HepG2 (cell line): ENCODE measurements around the gene SLIT1. TPM values are rescaled to one million over a fixed set of nuclear protein-coding genes. Genes with fewer than 3 reads are reported as not detected.

ENCODE experiments used
- ATAC-seq: fragments of 200-7000 bp; cut with Tn5 transposase; 3 replicates; pipeline ENCODE4 v1.9.1; 2020; ENCODE audit warnings: mild to moderate bottlenecking, moderate library complexity
- BruUV-seq: library from RNA; stranded (reverse); fragments of 400-500 nt; replicated peaks from 2 replicates; lab custom pipeline; 2021; lab: Mats Ljungman, UMichigan
- CTCF ChIA-PET: fragments of 300-600 bp; formaldehyde crosslinking; extraction: SDS; loops from one replicate; lab custom pipeline; 2021; ENCODE audit warnings: low total read pairs, inconsistent platforms, low intra/inter-chr PET ratio; lab: Yijun Ruan, JAX
- POLR2A ChIA-PET: fragments of 350-600 bp; sonication (Branson Sonifier 250); formaldehyde crosslinking; loops from one replicate; lab custom pipeline; 2020; ENCODE audit warnings: antibody characterized with exemption, inconsistent platforms; lab: Yijun Ruan, JAX
- DNase-seq: peaks from one replicate; pipeline ENCODE4 v3.0.0-alpha.2; 2015; ENCODE audit warnings: low spot score
- FAIRE-seq: peaks from 3 replicates; lab custom pipeline; 2011; peaks lifted over from hg19 to GRCh38; lab: Jason Lieb, UNC
- H2AFZ ChIP-seq: one replicate; pipeline ENCODE4 v1.6.1; 2011; ENCODE audit warnings: low read length, inconsistent platforms
- H3K27ac ChIP-seq: fragments of 300-600 bp; 3 replicates; pipeline ENCODE4 v1.8.0; 2011; ENCODE audit warnings: mixed run types, mild to moderate bottlenecking, mixed read lengths, low read length, inconsistent platforms; ENCODE audit not compliant: insufficient read depth; ENCODE audit errors: extremely low read length
- H3K27me3 ChIP-seq, 2 experiments: fragments of 200-600 bp in 1 of 2; 2 replicates in 1 of 2; 3 replicates in 1 of 2; pipeline versions ENCODE4 v1.6.0 to v1.8.0; 2011; ENCODE audit warnings: low read length in 2 of 2, mild to moderate bottlenecking in 2 of 2, moderate library complexity in 2 of 2, inconsistent platforms in 1 of 2; ENCODE audit not compliant: insufficient read depth in 2 of 2, control insufficient read depth in 1 of 2
- H3K36me3 ChIP-seq, 2 experiments: fragments of 200-600 bp in 1 of 2; replicated peaks in 1 of 2; 2 replicates in 1 of 2; 3 replicates in 1 of 2; pipeline versions ENCODE4 v1.5.1 to v1.8.0; 2011; ENCODE audit warnings: low read length in 2 of 2, inconsistent platforms in 1 of 2; ENCODE audit not compliant: insufficient read depth in 2 of 2, control insufficient read depth in 1 of 2
- H3K4me1 ChIP-seq: 2 replicates; pipeline ENCODE4 v1.5.1; 2012; ENCODE audit warnings: low read length, inconsistent platforms; ENCODE audit not compliant: insufficient read depth
- H3K4me2 ChIP-seq: 2 replicates; pipeline ENCODE4 v1.6.0; 2011; ENCODE audit warnings: low read depth, low read length, inconsistent platforms
- H3K4me3 ChIP-seq, 3 experiments: fragments of 200-600 bp in 1 of 3; sonication (generic), shearing (Covaris generic) in 1 of 3; replicated peaks in 1 of 3; 2 replicates each; pipeline ENCODE4 v1.5.1; 2011 to 2016; ENCODE audit warnings: low read length in 3 of 3, inconsistent platforms in 2 of 3, low read depth in 2 of 3, mild to moderate bottlenecking in 2 of 3, control low read depth in 1 of 3, mixed read lengths in 1 of 3; ENCODE audit not compliant: insufficient read depth in 1 of 3
- H3K79me2 ChIP-seq: one replicate; pipeline ENCODE4 v1.6.1; 2011; ENCODE audit warnings: low read length, inconsistent platforms; ENCODE audit not compliant: insufficient read depth
- H3K9ac ChIP-seq: 2 replicates; pipeline ENCODE4 v1.6.0; 2011; ENCODE audit warnings: mild to moderate bottlenecking, low read depth, low read length, inconsistent platforms; ENCODE audit not compliant: insufficient read depth
- H3K9me3 ChIP-seq: 2 replicates; pipeline ENCODE4 v1.5.1; 2012; ENCODE audit warnings: mild to moderate bottlenecking, low read length
- H4K20me1 ChIP-seq: 2 replicates; pipeline ENCODE4 v1.6.0; 2011; ENCODE audit warnings: inconsistent platforms, mild to moderate bottlenecking, low read length, moderate library complexity; ENCODE audit not compliant: insufficient read depth
- AKAP8 ChIP-seq: sonication (generic); formaldehyde crosslinking; IDR thresholded peaks from 2 replicates; pipeline ENCODE4 v1.5.1; 2020; ENCODE audit warnings: mild to moderate bottlenecking, missing genetic modification reagents
- ASH2L ChIP-seq: fragments of 300-600, 200-600 bp; sonication (generic); IDR thresholded peaks from 2 replicates; pipeline ENCODE4 v1.7.0; 2017; ENCODE audit warnings: low read depth, mild to moderate bottlenecking, moderate library complexity, mixed read lengths, low read length; ENCODE audit not compliant: insufficient read length
- ERF ChIP-seq: IDR thresholded peaks from 2 replicates; pipeline ENCODE4 v1.6.1; 2018; ENCODE audit warnings: missing biosample characterization, missing genetic modification reagents
- GFI1 ChIP-seq: sonication (generic); formaldehyde crosslinking; IDR thresholded peaks from 2 replicates; pipeline ENCODE4 v1.5.0; 2020; ENCODE audit warnings: missing genetic modification reagents, mild to moderate bottlenecking, borderline replicate concordance
- PAWR ChIP-seq: sonication (generic); formaldehyde crosslinking; IDR thresholded peaks from 2 replicates; pipeline ENCODE4 v1.4.0; 2020; ENCODE audit warnings: missing genetic modification reagents, mild to moderate bottlenecking, borderline replicate concordance
- RFXANK ChIP-seq: IDR thresholded peaks from 2 replicates; pipeline ENCODE4 v1.6.1; 2016
- SRF ChIP-seq: IDR thresholded peaks from 2 replicates; pipeline ENCODE4 v1.6.1; 2011; ENCODE audit warnings: mild to moderate bottlenecking, low read depth, low read length, moderate library complexity
- ZNF672 ChIP-seq: sonication (generic); formaldehyde crosslinking; IDR thresholded peaks from 2 replicates; pipeline ENCODE4 v1.8.1; 2022; ENCODE audit warnings: missing genetic modification reagents
- WGBS: methylation state at CpG from one replicate; pipeline ENCODE4 v1.1.6; 2017; ENCODE audit warnings: low lambda C conversion rate; 5-methylcytosine and 5-hydroxymethylcytosine counted together
- in situ Hi-C: cut with HindIII; loops from 2 replicates; pipeline ENCODE4 v1.10.0; 2017; ENCODE audit warnings: low pct_unique_long_range_greater_than_20kb; ENCODE audit not compliant: extremely low pct_ligation_motif_present
- intact Hi-C: fragments of 100-400 bp; cut with micrococcal nuclease; formaldehyde crosslinking; loops from one replicate; pipeline ENCODE4 v1.10.0; 2022; ENCODE audit not compliant: unreplicated experiment
- polyA plus RNA-seq, 8 experiments: library from polyadenylated mRNA; depleted of rRNA in 3 of 8; stranded (reverse) in 7 of 8; unstranded in 1 of 8; fragments of >200 nt; fragmentation: Illumina TruSeq in 4 of 8; extraction: Trizol in 4 of 8; gene quantifications; 2 replicates each; pipeline versions ENCODE4 v1.2.1 to v1.2.3, GENCODE V29; 2011 to 2016; ENCODE audit warnings: low read depth in 4 of 8, missing spikeins in 1 of 8, mixed read lengths in 1 of 8; ENCODE audit not compliant: insufficient read depth in 1 of 8
- total RNA-seq, 5 experiments: library from RNA; depleted of rRNA; stranded (reverse); fragments of >200 nt; fragmentation: Illumina TruSeq; extraction: Trizol; gene quantifications; 2 replicates each; pipeline ENCODE4 v1.2.3, GENCODE V29; 2016; ENCODE audit warnings: low read depth in 1 of 5
- TF ChIP-seq, protein P1 (sequence below): sonication (generic); formaldehyde crosslinking; IDR thresholded peaks from 2 replicates; pipeline ENCODE4 v1.8.0; 2022; ENCODE audit warnings: missing genetic modification reagents, mild to moderate bottlenecking, inconsistent platforms, borderline replicate concordance
- TF ChIP-seq, protein P2 (sequence below): IDR thresholded peaks from 2 replicates; pipeline ENCODE4 v1.6.1; 2012; ENCODE audit warnings: low read length, improper control_type of control experiment
- TF ChIP-seq, protein P3 (sequence below): IDR thresholded peaks from 2 replicates; pipeline ENCODE4 v1.6.1; 2016; ENCODE audit warnings: mild to moderate bottlenecking, missing biosample characterization, missing genetic modification reagents

SLIT1 gene
- total and polyA plus RNA-seq, 2 of the 13 experiments (the other 11 are each of a cell fraction or from before 2014, with no cell fraction given) = 0.09 to 0.33 TPM

DNA sequence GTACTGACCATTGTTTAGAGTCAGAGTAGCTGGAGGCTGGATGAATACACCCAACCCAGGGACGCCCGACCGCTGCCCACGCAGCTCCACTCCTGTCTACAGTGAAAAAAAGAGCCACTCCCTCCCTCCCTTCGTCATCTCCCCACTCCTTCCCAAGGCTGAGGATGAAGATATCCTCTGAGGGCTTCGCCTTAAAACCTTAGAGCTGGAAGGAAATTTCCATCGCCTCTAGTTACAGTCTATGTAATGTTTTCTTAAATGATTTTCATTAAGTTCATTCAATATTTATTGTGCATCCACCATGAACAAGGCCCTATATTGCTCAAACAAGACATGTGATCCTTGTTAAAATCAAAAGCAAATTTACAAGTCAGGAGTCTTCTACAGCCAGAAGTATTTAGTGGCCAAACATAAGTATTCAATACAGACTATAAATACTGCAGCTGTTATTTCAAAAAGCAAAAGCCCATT is 11.3 kb upstream of the SLIT1 start:
- 0 out of 2 replicates have a peak, but pooled peaks have one; percentile 5 for TF ChIP-seq GFI1 (CRISPR knock-in tag)
- no peak for TF ChIP-seq RFXANK
- Histone ChIP-seq H3K4me1 (peaks cover 7% of the 10 kb centered on the region), H3K4me3 (no peak overlapping the region), H3K27ac (no peak overlapping the region), H3K27me3 (peaks cover 2 to 31% of the 10 kb centered on the region in 2 experiments), H3K9me3 (no peaks in the 10 kb centered on the region), H3K79me2 (no peaks in the 10 kb centered on the region), H3K9ac (no peak overlapping the region), H2AFZ (no peak overlapping the region), H3K36me3 (no peaks in the 10 kb centered on the region), H4K20me1 (no peaks in the 10 kb centered on the region), H3K4me2 (no peak overlapping the region)
- CTCF ChIA-PET = interaction anchor here (1.2 to 2.6 kb wide), 3 partner anchors 17 to 124 kb away, joined by 3 to 19 read pairs (median 8); no protein-coding TSS in a partner anchor
- POLR2A ChIA-PET = interaction anchor here (1.1 kb wide), 1 partner anchor 40 kb away, joined by 3 read pairs; no protein-coding TSS in a partner anchor
- ATAC-seq (no peak), FAIRE-seq (no peak), DNase-seq (no peak)
- 69% methylated on average over 7 of the region's 7 CpGs for WGBS
- intact Hi-C loops = loop anchor here (5.0 kb wide), 1 partner anchor 115 kb away; no protein-coding TSS in a partner anchor
- in situ Hi-C loops = no loop called here
- BruUV-seq = no TSS peak

DNA sequence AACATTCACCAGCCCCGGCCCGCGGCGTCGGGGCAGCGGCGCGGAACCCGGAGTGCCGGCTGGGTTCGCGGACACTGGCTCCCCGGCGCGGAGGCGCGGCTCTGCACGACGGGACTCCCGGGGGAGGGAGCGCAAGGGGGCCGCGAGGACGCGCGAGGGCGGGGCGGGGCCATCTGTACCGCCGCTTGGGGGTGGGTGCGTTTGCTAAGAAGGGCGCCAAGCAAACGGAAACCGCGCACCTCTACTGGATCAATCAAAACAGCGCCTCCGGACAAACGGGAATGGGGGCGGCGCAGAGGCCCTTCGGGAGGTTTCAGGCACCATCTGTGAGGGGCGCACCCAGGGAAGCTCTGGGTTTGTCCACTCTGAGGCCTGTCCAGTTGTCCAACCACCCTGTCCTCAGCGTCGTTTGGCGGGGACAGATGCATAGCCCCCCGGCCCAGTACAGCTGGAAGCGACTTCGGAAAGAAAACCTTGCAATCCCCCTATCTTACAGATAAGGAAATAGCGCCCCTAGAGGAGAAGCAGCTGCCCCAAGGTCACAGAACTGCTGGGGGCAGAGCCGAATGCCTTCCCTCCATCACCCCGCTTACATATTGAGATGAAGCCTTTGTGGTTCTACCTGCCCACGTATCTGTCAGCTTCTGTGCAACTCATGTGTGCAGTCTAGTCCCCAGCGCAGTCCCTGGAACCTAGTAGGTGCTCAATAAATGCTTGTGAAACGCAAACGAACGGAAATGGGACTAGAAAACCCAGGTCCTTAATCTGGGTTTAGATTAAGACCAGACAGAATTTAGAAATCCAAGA is 10.7 kb upstream of the SLIT1 start:
- FAIRE-seq = no peak
- no peak overlapping the region for H3K27ac ChIP-seq
- H3K4me3 ChIP-seq = peak overlapping the region; percentile 50 to 72 (median 65)
- TF ChIP-seq AKAP8 (CRISPR knock-in tag) (no peak), ZNF672 (no peak), ASH2L (no peak), SRF (no peak), ERF (CRISPR knock-in tag) (0 out of 2 replicates have a peak, but pooled peaks have one; percentile 30), PAWR (CRISPR knock-in tag) (no peak)
- TF ChIP-seq, protein P1, sequence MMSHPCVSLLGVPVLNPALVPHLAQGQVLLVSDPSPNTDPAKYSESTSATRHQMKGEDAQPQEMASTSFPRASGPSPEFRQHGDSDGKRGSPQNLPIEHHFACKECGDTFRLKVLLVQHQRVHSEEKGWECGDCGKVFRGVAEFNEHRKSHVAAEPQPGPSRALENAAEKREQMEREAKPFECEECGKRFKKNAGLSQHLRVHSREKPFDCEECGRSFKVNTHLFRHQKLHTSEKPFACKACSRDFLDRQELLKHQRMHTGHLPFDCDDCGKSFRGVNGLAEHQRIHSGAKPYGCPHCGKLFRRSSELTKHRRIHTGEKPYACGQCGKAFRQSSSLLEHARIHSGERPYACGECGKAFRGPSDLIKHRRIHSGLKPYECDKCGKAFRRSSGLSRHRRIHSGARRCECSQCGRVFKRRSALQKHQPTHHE (CRISPR knock-in tag) = no peak
- TF ChIP-seq, protein P2, sequence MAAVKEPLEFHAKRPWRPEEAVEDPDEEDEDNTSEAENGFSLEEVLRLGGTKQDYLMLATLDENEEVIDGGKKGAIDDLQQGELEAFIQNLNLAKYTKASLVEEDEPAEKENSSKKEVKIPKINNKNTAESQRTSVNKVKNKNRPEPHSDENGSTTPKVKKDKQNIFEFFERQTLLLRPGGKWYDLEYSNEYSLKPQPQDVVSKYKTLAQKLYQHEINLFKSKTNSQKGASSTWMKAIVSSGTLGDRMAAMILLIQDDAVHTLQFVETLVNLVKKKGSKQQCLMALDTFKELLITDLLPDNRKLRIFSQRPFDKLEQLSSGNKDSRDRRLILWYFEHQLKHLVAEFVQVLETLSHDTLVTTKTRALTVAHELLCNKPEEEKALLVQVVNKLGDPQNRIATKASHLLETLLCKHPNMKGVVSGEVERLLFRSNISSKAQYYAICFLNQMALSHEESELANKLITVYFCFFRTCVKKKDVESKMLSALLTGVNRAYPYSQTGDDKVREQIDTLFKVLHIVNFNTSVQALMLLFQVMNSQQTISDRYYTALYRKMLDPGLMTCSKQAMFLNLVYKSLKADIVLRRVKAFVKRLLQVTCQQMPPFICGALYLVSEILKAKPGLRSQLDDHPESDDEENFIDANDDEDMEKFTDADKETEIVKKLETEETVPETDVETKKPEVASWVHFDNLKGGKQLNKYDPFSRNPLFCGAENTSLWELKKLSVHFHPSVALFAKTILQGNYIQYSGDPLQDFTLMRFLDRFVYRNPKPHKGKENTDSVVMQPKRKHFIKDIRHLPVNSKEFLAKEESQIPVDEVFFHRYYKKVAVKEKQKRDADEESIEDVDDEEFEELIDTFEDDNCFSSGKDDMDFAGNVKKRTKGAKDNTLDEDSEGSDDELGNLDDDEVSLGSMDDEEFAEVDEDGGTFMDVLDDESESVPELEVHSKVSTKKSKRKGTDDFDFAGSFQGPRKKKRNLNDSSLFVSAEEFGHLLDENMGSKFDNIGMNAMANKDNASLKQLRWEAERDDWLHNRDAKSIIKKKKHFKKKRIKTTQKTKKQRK = no peak
- TF ChIP-seq, protein P3, sequence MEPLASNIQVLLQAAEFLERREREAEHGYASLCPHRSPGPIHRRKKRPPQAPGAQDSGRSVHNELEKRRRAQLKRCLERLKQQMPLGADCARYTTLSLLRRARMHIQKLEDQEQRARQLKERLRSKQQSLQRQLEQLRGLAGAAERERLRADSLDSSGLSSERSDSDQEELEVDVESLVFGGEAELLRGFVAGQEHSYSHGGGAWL (CRISPR knock-in tag) = 0 out of 2 replicates have a peak, but pooled peaks have one; percentile 33

More for the DNA sequence above, 10.7 kb upstream of the SLIT1 start:
- intact Hi-C loops = loop anchor here (5.0 kb wide), 1 partner anchor 114 kb away; no protein-coding TSS in a partner anchor
- Histone ChIP-seq H2AFZ (no peak overlapping the region), H3K4me2 (peak overlapping the region; percentile 81), H3K9ac (no peak overlapping the region), H3K36me3 (no peaks in the 10 kb centered on the region), H3K4me1 (peaks cover 7% of the 10 kb centered on the region), H4K20me1 (no peaks in the 10 kb centered on the region), H3K9me3 (no peaks in the 10 kb centered on the region), H3K79me2 (no peaks in the 10 kb centered on the region), H3K27me3 (peaks cover 2 to 33% of the 10 kb centered on the region in 2 experiments)
- CTCF ChIA-PET = interaction anchor here (0.7 to 2.6 kb wide), 5 partner anchors 14 to 123 kb away, joined by 3 to 19 read pairs (median 3); no protein-coding TSS in a partner anchor
- 51% methylated on average over 7 of the region's 56 CpGs for WGBS
- BruUV-seq = no TSS peak
- POLR2A ChIA-PET = interaction anchor here (1.1 kb wide), 1 partner anchor 39 kb away, joined by 3 read pairs; no protein-coding TSS in a partner anchor
- ATAC-seq (peak; percentile 82), DNase-seq (peak; percentile 47)
- in situ Hi-C loops = no loop called here
